DMS 273 (cell line): ENCODE data around the gene ABHD6.

Experiments used
- DNase-seq: peaks from one replicate; lab custom pipeline; 2025; ENCODE audit not compliant: unreplicated experiment; lab: John Stamatoyannopoulos, UW

Gene ABHD6

DNA sequence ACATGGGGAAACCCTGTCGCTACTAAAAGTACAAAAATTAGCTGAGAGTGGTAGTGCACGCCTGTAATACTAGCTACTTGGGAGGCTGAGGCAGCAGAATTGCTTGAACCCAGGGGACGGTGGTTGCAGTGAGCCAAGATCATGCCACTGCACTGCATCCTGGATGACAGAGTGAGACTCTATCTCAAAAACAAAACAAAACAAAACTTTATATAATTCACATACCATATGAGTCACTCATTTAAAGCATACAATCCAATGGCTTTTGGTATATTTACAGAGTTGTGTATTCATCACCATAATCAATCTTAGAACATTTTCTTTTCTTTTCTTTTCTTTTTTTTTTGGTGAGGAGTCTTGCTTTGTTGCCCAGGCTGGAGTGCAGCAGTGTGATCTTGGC is 103.8 kb downstream of the ABHD6 start:
- no peak for DNase-seq

DNA sequence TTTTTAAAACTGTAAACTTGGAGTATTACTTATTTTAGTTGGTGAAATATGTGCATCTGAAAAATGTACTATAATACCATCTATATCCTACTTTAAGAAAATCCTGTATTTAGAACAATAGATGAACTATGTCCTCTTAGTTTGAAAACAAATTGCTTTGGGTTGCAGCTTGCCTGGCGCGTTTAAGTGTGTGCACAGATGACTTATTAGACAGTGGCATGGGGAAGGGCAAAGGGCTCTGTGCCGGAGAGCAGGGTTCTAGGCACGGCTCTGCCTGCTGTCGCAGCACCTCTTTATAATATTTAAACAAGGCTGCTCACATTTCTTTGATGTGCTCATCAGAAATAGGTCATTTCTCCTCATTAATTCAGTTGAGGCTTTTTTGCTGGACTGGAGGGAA is 105.1 kb downstream of the ABHD6 start:
- no peak for DNase-seq
